ENCODE measurements around the gene HOXA11.
A peak's percentile ranks its signal among the peaks of the same experiment; 100 is the strongest.

HOXA11 gene

GRCh38 chr7:27170426-27171324, 14.4 kb downstream of the HOXA11 start:
- Histone ChIP-seq H3K4me2 (ENCODE audit: low read length) (no peak overlapping the region), H3K27me3 (ENCODE audit: control insufficient read depth, low read length) (peaks cover 92% of the 10 kb centered on the region), H3K79me2 (ENCODE audit: control insufficient read depth, low read length) (no peaks in the 10 kb centered on the region), H3K4me3 (ENCODE audit: low read length) (no peak overlapping the region), H3K36me3 (ENCODE audit: control insufficient read depth, low read length) (no peaks in the 10 kb centered on the region), H3K27ac (ENCODE audit: low read depth, low read length) (no peak overlapping the region), H3K4me1 (ENCODE audit: control insufficient read depth, low read length) (peaks cover 13% of the 10 kb centered on the region), H3F3A (ENCODE audit: control insufficient read depth, insufficient read depth) (peaks cover 10% of the 10 kb centered on the region), H3K9me2 (replicated peaks; ENCODE audit: control insufficient read depth, low read length) (no peaks in the 10 kb centered on the region), H4K20me1 (ENCODE audit: control insufficient read depth, insufficient read depth, low read depth, low read length) (peaks cover 5% of the 10 kb centered on the region; the same call in 1 of the 2 replicates), H3K9me3 (ENCODE audit: control insufficient read depth, insufficient read depth, low read length) (no peaks in the 10 kb centered on the region)
- TF ChIP-seq CTCF (IDR thresholded peaks at IDR 0.05; ENCODE audit: low read depth, low read length, poor library complexity, severe bottlenecking) (no peak), EZH2phosphoT487 (IDR thresholded peaks at IDR 0.05; ENCODE audit: borderline replicate concordance, low read length) (no peak)

- no peaks in the 10 kb centered on the region for H3K9me3 ChIP-seq (ENCODE audit: control insufficient read depth, insufficient read depth, low read length)
- H3K4me2 ChIP-seq (ENCODE audit: low read length) = no peak overlapping the region
- H3K9me2 ChIP-seq (replicated peaks; ENCODE audit: control insufficient read depth, low read length) = no peaks in the 10 kb centered on the region
- H3K36me3 ChIP-seq (ENCODE audit: control insufficient read depth, low read length) = no peaks in the 10 kb centered on the region
- H3K27me3 ChIP-seq (ENCODE audit: control insufficient read depth, low read length) = peaks cover 90% of the 10 kb centered on the region
- TF ChIP-seq EZH2phosphoT487 (IDR thresholded peaks at IDR 0.05; ENCODE audit: borderline replicate concordance, low read length) (peak; percentile 46), CTCF (IDR thresholded peaks at IDR 0.05; ENCODE audit: low read depth, low read length, poor library complexity, severe bottlenecking) (no peak)
- H4K20me1 ChIP-seq (ENCODE audit: control insufficient read depth, insufficient read depth, low read depth, low read length) = peaks cover 5% of the 10 kb centered on the region; the same call in 1 of the 2 replicates
- H3K4me1 ChIP-seq (ENCODE audit: control insufficient read depth, low read length) = peaks cover 13% of the 10 kb centered on the region
- H3K4me3 ChIP-seq (ENCODE audit: low read length) = no peak overlapping the region
- no peaks in the 10 kb centered on the region for H3K79me2 ChIP-seq (ENCODE audit: control insufficient read depth, low read length)
- H3K27ac ChIP-seq (ENCODE audit: low read depth, low read length) = no peak overlapping the region
- H3F3A ChIP-seq (ENCODE audit: control insufficient read depth, insufficient read depth) = peaks cover 10% of the 10 kb centered on the region
Measured at GRCh38 chr7:27169658-27170425, 15.2 kb downstream of the HOXA11 start.

GRCh38 chr7:27168265-27168947, 16.6 kb downstream of the HOXA11 start:
- Histone ChIP-seq H3K9me3 (ENCODE audit: control insufficient read depth, insufficient read depth, low read length) (no peaks in the 10 kb centered on the region), H3K36me3 (ENCODE audit: control insufficient read depth, low read length) (no peaks in the 10 kb centered on the region), H3K4me2 (ENCODE audit: low read length) (no peak overlapping the region), H3K4me1 (ENCODE audit: control insufficient read depth, low read length) (peaks cover 7% of the 10 kb centered on the region), H3K27me3 (ENCODE audit: control insufficient read depth, low read length) (peaks cover 90% of the 10 kb centered on the region), H3K79me2 (ENCODE audit: control insufficient read depth, low read length) (no peaks in the 10 kb centered on the region), H3K9me2 (replicated peaks; ENCODE audit: control insufficient read depth, low read length) (no peaks in the 10 kb centered on the region), H3K4me3 (ENCODE audit: low read length) (no peak overlapping the region), H4K20me1 (ENCODE audit: control insufficient read depth, insufficient read depth, low read depth, low read length) (peaks cover 5% of the 10 kb centered on the region; the same call in 1 of the 2 replicates), H3F3A (ENCODE audit: control insufficient read depth, insufficient read depth) (peaks cover 10% of the 10 kb centered on the region), H3K27ac (ENCODE audit: low read depth, low read length) (no peak overlapping the region)
- TF ChIP-seq CTCF (IDR thresholded peaks at IDR 0.05; ENCODE audit: low read depth, low read length, poor library complexity, severe bottlenecking) (no peak), EZH2phosphoT487 (IDR thresholded peaks at IDR 0.05; ENCODE audit: borderline replicate concordance, low read length) (no peak; the same call in 1 of the 2 replicates)

All from DOHH2 (cell line).